HEK293T (cell line): ENCODE data around the gene FBRSL1.
A peak's percentile ranks its signal among the peaks of the same experiment; 100 is the strongest.

Source experiments
- CTCF ChIA-PET: fragments of 350-600 bp; formaldehyde crosslinking; extraction: SDS; loops from one replicate; lab custom pipeline; 2021; ENCODE audit warnings: antibody characterized with exemption, inconsistent platforms; lab: Yijun Ruan, JAX
- POLR2A ChIA-PET: fragments of 350-600 bp; formaldehyde crosslinking; extraction: SDS; loops from one replicate; lab custom pipeline; 2020; ENCODE audit warnings: antibody characterized with exemption, inconsistent platforms; lab: Yijun Ruan, JAX
- DNase-seq: peaks from one replicate; pipeline ENCODE4 v3.0.0; 2012; ENCODE audit warnings: mixed read lengths; ENCODE audit errors: extremely low spot score
- ARNT ChIP-seq: fragments of 450-650 bp; IDR thresholded peaks from 2 replicates; pipeline ENCODE4 v1.6.1; 2017; ENCODE audit warnings: mild to moderate bottlenecking
- BHLHE40 ChIP-seq: fragments of 450-650 bp; IDR thresholded peaks from 2 replicates; pipeline ENCODE4 v1.6.1; 2016; ENCODE audit warnings: mild to moderate bottlenecking, moderate library complexity, borderline replicate concordance
- CTBP1 ChIP-seq: fragments of 450-650 bp; IDR thresholded peaks from 2 replicates; pipeline ENCODE4 v1.6.1; 2016; ENCODE audit warnings: borderline replicate concordance
- ELF4 ChIP-seq: fragments of 450-650 bp; IDR thresholded peaks from 2 replicates; pipeline ENCODE4 v1.6.1; 2017; ENCODE audit warnings: antibody characterized with exemption
- FOXA1 ChIP-seq: fragments of 450-650 bp; IDR thresholded peaks from 2 replicates; pipeline ENCODE4 v1.6.1; 2016; ENCODE audit warnings: mild to moderate bottlenecking
- FOXK2 ChIP-seq: fragments of 450-650 bp; IDR thresholded peaks from 2 replicates; pipeline ENCODE4 v1.6.1; 2016; ENCODE audit warnings: mild to moderate bottlenecking
- FOXM1 ChIP-seq: fragments of 450-650 bp; IDR thresholded peaks from 2 replicates; pipeline ENCODE4 v1.6.1; 2017; ENCODE audit warnings: mild to moderate bottlenecking, borderline replicate concordance
- HDGF ChIP-seq: fragments of 450-650 bp; IDR thresholded peaks from 2 replicates; pipeline ENCODE4 v1.6.1; 2017; ENCODE audit warnings: antibody characterized with exemption, borderline replicate concordance
- L3MBTL2 ChIP-seq: fragments of 450-650 bp; conservative IDR thresholded peaks from 2 replicates; pipeline ENCODE4 v1.6.1; 2016; ENCODE audit warnings: mild to moderate bottlenecking
- LEF1 ChIP-seq: fragments of 450-650 bp; IDR thresholded peaks from 2 replicates; pipeline ENCODE4 v1.6.1; 2017; ENCODE audit warnings: mild to moderate bottlenecking, borderline replicate concordance
- NFRKB ChIP-seq: fragments of 450-650 bp; IDR thresholded peaks from 2 replicates; pipeline ENCODE4 v1.6.1; 2016; ENCODE audit warnings: mild to moderate bottlenecking, moderate library complexity
- PKNOX1 ChIP-seq: fragments of 450-650 bp; IDR thresholded peaks from 2 replicates; pipeline ENCODE4 v1.6.1; 2016
- SP1 ChIP-seq: fragments of 450-650 bp; IDR thresholded peaks from 2 replicates; pipeline ENCODE4 v1.6.1; 2017
- SUZ12 ChIP-seq: fragments of 450-650 bp; IDR thresholded peaks from 2 replicates; pipeline ENCODE4 v1.6.1; 2016; ENCODE audit warnings: mild to moderate bottlenecking
- TARDBP ChIP-seq: fragments of 450-650 bp; IDR thresholded peaks from 2 replicates; pipeline ENCODE4 v1.6.1; 2016
- ZNF384 ChIP-seq: fragments of 450-650 bp; IDR thresholded peaks from 2 replicates; pipeline ENCODE4 v1.6.1; 2016

FBRSL1 gene

GRCh38 chr12:132521712-132522292 is 31.9 kb downstream of the FBRSL1 start:
- TF ChIP-seq NFRKB (no peak), FOXM1 (no peak), SP1 (no peak), PKNOX1 (no peak)
- CTCF ChIA-PET = no interaction called here
- POLR2A ChIA-PET = no interaction called here
- DNase-seq = no peak

GRCh38 chr12:132522592-132523380 is 32.8 kb downstream of the FBRSL1 start:
- DNase-seq = no peak
- ChIA-PET POLR2A (no interaction called here), CTCF (interaction anchor here (1.3 kb wide), 1 partner anchor 109 kb away, joined by 6 read pairs; no protein-coding TSS in a partner anchor)
- no peak for TF ChIP-seq SUZ12
- no peak for TF ChIP-seq TARDBP
- no peak for TF ChIP-seq ARNT
- no peak for TF ChIP-seq CTBP1
- no peak for TF ChIP-seq ELF4
- TF ChIP-seq L3MBTL2 = no peak
- TF ChIP-seq FOXA1 = no peak
- TF ChIP-seq FOXM1 = no peak

- DNase-seq = peak; percentile 83
- CTCF ChIA-PET = interaction anchor here (0.6 to 1.3 kb wide), 4 partner anchors 35 to 110 kb away, joined by 3 to 6 read pairs (median 4); no protein-coding TSS in a partner anchor
- TF ChIP-seq PKNOX1 (no peak), ZNF384 (no peak), L3MBTL2 (no peak), LEF1 (no peak), FOXA1 (no peak), SUZ12 (no peak), TARDBP (no peak), FOXM1 (no peak)
- POLR2A ChIA-PET = no interaction called here
These were observed 33.8 kb downstream of the FBRSL1 start for GRCh38 chr12:132523576-132524331.

GRCh38 chr12:132524405-132524804 is 34.5 kb downstream of the FBRSL1 start:
- ChIA-PET CTCF (interaction anchor here (0.9 kb wide), 1 partner anchor 111 kb away, joined by 4 read pairs; no protein-coding TSS in a partner anchor), POLR2A (no interaction called here)

GRCh38 chr12:132525011-132525832 is 35.3 kb downstream of the FBRSL1 start:
- CTCF ChIA-PET = interaction anchor here (0.9 kb wide), 1 partner anchor 112 kb away, joined by 4 read pairs; no protein-coding TSS in a partner anchor
- no peak for TF ChIP-seq SUZ12
- no peak for TF ChIP-seq TARDBP
- no peak for TF ChIP-seq ARNT
- no peak for TF ChIP-seq NFRKB
- TF ChIP-seq PKNOX1 = no peak
- no peak for TF ChIP-seq CTBP1
- TF ChIP-seq L3MBTL2 = no peak
- TF ChIP-seq ELF4 = no peak
- no peak for TF ChIP-seq FOXM1
- TF ChIP-seq HDGF = no peak
- no peak for TF ChIP-seq BHLHE40
- no peak for TF ChIP-seq LEF1
- TF ChIP-seq FOXK2 = no peak
- no peak for TF ChIP-seq FOXA1
- TF ChIP-seq ZNF384 = no peak
- no peak for DNase-seq

More at GRCh38 chr12:132524405-132524804, 34.5 kb downstream of the FBRSL1 start:
- no peak for TF ChIP-seq FOXA1
- no peak for TF ChIP-seq NFRKB
- TF ChIP-seq HDGF = no peak
- TF ChIP-seq TARDBP = no peak
- no peak for TF ChIP-seq SUZ12
- TF ChIP-seq SP1 = no peak
- no peak for TF ChIP-seq BHLHE40
- TF ChIP-seq ARNT = no peak
- no peak for TF ChIP-seq CTBP1
- no peak for TF ChIP-seq ZNF384
- TF ChIP-seq PKNOX1 = no peak
- DNase-seq = no peak

More at GRCh38 chr12:132525011-132525832, 35.3 kb downstream of the FBRSL1 start:
- POLR2A ChIA-PET = no interaction called here
